GM12875 (cell line): ENCODE data around the gene CDH4.

Experiments
- H3K4me3 ChIP-seq: one replicate; pipeline ENCODE4 v1.5.1; 2011; ENCODE audit warnings: low read depth, low read length, control low read depth
- CTCF ChIP-seq: IDR thresholded peaks from 2 replicates; pipeline ENCODE4 v1.5.1; 2011; ENCODE audit warnings: low read depth, mild to moderate bottlenecking, control low read depth, inconsistent platforms, low read length, moderate library complexity, borderline replicate concordance; ENCODE audit not compliant: insufficient read depth

Gene CDH4

GRCh38 chr20:61866165-61866564 lies 614.1 kb downstream of the CDH4 start:
- no peak for TF ChIP-seq CTCF
- no peak overlapping the region for H3K4me3 ChIP-seq

- H3K4me3 ChIP-seq = no peak overlapping the region
- TF ChIP-seq CTCF = no peak
Measured at GRCh38 chr20:61868006-61868405, 615.9 kb downstream of the CDH4 start.

- TF ChIP-seq CTCF = no peak
- H3K4me3 ChIP-seq = no peak overlapping the region
Measured at GRCh38 chr20:61868466-61869090, 616.5 kb downstream of the CDH4 start.

- no peak for TF ChIP-seq CTCF
- H3K4me3 ChIP-seq = no peak overlapping the region
Measured at GRCh38 chr20:61869750-61870507, 617.9 kb downstream of the CDH4 start.

- no peak overlapping the region for H3K4me3 ChIP-seq
- no peak for TF ChIP-seq CTCF
Measured at GRCh38 chr20:61871160-61871559, 619.1 kb downstream of the CDH4 start.

GRCh38 chr20:61871913-61872312 lies 619.9 kb downstream of the CDH4 start:
- no peak for TF ChIP-seq CTCF
- H3K4me3 ChIP-seq = no peak overlapping the region

GRCh38 chr20:61872371-61872900 lies 620.4 kb downstream of the CDH4 start:
- H3K4me3 ChIP-seq = no peak overlapping the region
- TF ChIP-seq CTCF = no peak
